Neural progenitor cell (in vitro differentiated cells): ENCODE results near the gene COA4. TPM values are rescaled to one million over a fixed set of nuclear protein-coding genes. Genes with fewer than 3 reads are reported as not detected.

Experiments used
- DNase-seq: peaks from one replicate; pipeline ENCODE4 v3.0.0-alpha.2; 2016; ENCODE audit warnings: low spot score
- H2AFZ ChIP-seq: fragments of 200-600 bp; sonication (generic); replicated peaks from 2 replicates; pipeline ENCODE4 v1.6.1; 2016; ENCODE audit warnings: antibody characterized with exemption
- H3F3A ChIP-seq: fragments of 200-600 bp; sonication (generic); 2 replicates; pipeline ENCODE4 v1.6.1; 2016; ENCODE audit warnings: antibody characterized with exemption, low read depth
- H3K27ac ChIP-seq: fragments of 200-600 bp; sonication (generic); 2 replicates; pipeline ENCODE4 v1.5.1; 2016; ENCODE audit warnings: mild to moderate bottlenecking
- H3K27me3 ChIP-seq: fragments of 200-600 bp; sonication (generic); 2 replicates; pipeline ENCODE4 v1.6.1; 2016; ENCODE audit warnings: mild to moderate bottlenecking, moderate library complexity
- H3K36me3 ChIP-seq: fragments of 200-600 bp; sonication (generic); 2 replicates; pipeline ENCODE4 v1.5.1; 2016
- H3K4me1 ChIP-seq: fragments of 200-600 bp; sonication (generic); 2 replicates; pipeline ENCODE4 v1.6.1; 2016; ENCODE audit warnings: mixed run types
- H3K4me2 ChIP-seq: fragments of 200-600 bp; sonication (generic); 2 replicates; pipeline ENCODE4 v1.6.1; 2016
- H3K4me3 ChIP-seq: fragments of 200-600 bp; sonication (generic); 2 replicates; pipeline ENCODE4 v1.5.1; 2016
- H3K79me2 ChIP-seq: fragments of 200-600 bp; sonication (generic); 2 replicates; pipeline ENCODE4 v1.6.1; 2016; ENCODE audit warnings: low read depth
- H3K9ac ChIP-seq: fragments of 200-600 bp; sonication (generic); 2 replicates; pipeline ENCODE4 v1.6.1; 2016
- H3K9me3 ChIP-seq: fragments of 200-600 bp; sonication (generic); 2 replicates; pipeline ENCODE4 v1.5.1; 2016; ENCODE audit warnings: low read depth
- H4K20me1 ChIP-seq: fragments of 200-600 bp; sonication (generic); 2 replicates; pipeline ENCODE4 v1.6.1; 2016; ENCODE audit warnings: low read depth
- H3K27ac Mint-ChIP-seq: 3 replicates; pipeline ENCODE4 v1.8.0; 2021; ENCODE audit warnings: mixed read lengths
- H3K27me3 Mint-ChIP-seq: 2 replicates; pipeline ENCODE4 v1.8.0; 2022; ENCODE audit warnings: low read depth, mild to moderate bottlenecking, inconsistent platforms, moderate library complexity, mixed read lengths; ENCODE audit not compliant: insufficient read depth
- H3K36me3 Mint-ChIP-seq: 3 replicates; pipeline ENCODE4 v1.8.0; 2021; ENCODE audit warnings: mixed read lengths
- H3K4me1 Mint-ChIP-seq: 3 replicates; pipeline ENCODE4 v1.8.0; 2021; ENCODE audit warnings: mixed read lengths
- H3K4me3 Mint-ChIP-seq: 3 replicates; pipeline ENCODE4 v1.8.0; 2021; ENCODE audit warnings: mild to moderate bottlenecking, moderate library complexity, mixed read lengths
- H3K9me3 Mint-ChIP-seq: 3 replicates; pipeline ENCODE4 v1.8.0; 2020; ENCODE audit warnings: mixed read lengths
- EZH2 ChIP-seq: fragments of 200-600 bp; sonication (generic); IDR thresholded peaks from 2 replicates; pipeline ENCODE4 v1.6.1; 2017; ENCODE audit warnings: antibody characterized with exemption, mild to moderate bottlenecking, moderate library complexity
- EZH2phosphoT487 ChIP-seq: fragments of 200-600 bp; sonication (generic); IDR thresholded peaks from 2 replicates; pipeline ENCODE4 v1.6.1; 2017; ENCODE audit warnings: antibody characterized with exemption
- total RNA-seq: library from RNA; depleted of rRNA; stranded (reverse); fragments of >200 nt; gene quantifications from 2 replicates; pipeline ENCODE4 v1.2.3, GENCODE V29; 2015; ENCODE audit warnings: low replicate concordance
- TF ChIP-seq, protein P1 (sequence below): fragments of 200-600 bp; sonication (generic); IDR thresholded peaks from 2 replicates; pipeline ENCODE4 v1.5.1; 2017; ENCODE audit warnings: antibody characterized with exemption, mild to moderate bottlenecking

Gene COA4
- total RNA-seq, 1 donor from 2014 or later = 55.8 TPM

DNA sequence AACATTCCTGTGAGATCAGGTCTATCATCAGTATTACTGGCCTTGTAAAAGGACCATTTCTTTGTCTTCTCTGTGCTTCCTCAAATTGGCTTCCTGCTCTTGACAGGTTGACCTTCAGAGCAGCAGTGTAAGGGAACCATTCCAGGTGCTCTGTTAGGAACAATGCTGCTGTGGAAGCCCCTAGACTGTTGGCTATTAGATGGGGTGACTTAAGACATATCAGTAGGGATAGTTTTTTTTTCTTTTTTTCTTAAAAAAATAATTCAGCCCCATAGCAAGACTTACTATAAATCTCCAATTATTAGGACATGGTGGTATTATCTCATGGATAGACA lies 37.6 kb downstream of the COA4 start:
- Histone ChIP-seq H3K27ac (no peak overlapping the region), H3K79me2 (no peaks in the 10 kb centered on the region)

GRCh38 chr11:73838443-73839122 lies 38.1 kb downstream of the COA4 start:
- no peak overlapping the region for H3K27ac ChIP-seq
- H3K4me1 ChIP-seq = peaks cover 8% of the 10 kb centered on the region
- H2AFZ ChIP-seq = peak overlapping the region; percentile 82
- H3K4me3 ChIP-seq = no peak overlapping the region
- H3K27me3 ChIP-seq = no peaks in the 10 kb centered on the region
- H3K9ac ChIP-seq = no peak overlapping the region
- H3F3A ChIP-seq = no peaks in the 10 kb centered on the region
- peak overlapping the region; percentile 42 for H3K27ac Mint-ChIP-seq
- TF ChIP-seq EZH2 = no peak
- TF ChIP-seq, protein P1, sequence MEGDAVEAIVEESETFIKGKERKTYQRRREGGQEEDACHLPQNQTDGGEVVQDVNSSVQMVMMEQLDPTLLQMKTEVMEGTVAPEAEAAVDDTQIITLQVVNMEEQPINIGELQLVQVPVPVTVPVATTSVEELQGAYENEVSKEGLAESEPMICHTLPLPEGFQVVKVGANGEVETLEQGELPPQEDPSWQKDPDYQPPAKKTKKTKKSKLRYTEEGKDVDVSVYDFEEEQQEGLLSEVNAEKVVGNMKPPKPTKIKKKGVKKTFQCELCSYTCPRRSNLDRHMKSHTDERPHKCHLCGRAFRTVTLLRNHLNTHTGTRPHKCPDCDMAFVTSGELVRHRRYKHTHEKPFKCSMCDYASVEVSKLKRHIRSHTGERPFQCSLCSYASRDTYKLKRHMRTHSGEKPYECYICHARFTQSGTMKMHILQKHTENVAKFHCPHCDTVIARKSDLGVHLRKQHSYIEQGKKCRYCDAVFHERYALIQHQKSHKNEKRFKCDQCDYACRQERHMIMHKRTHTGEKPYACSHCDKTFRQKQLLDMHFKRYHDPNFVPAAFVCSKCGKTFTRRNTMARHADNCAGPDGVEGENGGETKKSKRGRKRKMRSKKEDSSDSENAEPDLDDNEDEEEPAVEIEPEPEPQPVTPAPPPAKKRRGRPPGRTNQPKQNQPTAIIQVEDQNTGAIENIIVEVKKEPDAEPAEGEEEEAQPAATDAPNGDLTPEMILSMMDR = no peak
- TF ChIP-seq EZH2phosphoT487 = no peak
- H3K79me2 ChIP-seq = no peaks in the 10 kb centered on the region
- peak; percentile 38 for DNase-seq
- H4K20me1 ChIP-seq = no peaks in the 10 kb centered on the region
- no peak overlapping the region for H3K4me3 Mint-ChIP-seq
- H3K36me3 ChIP-seq = no peaks in the 10 kb centered on the region
- peak overlapping the region; percentile 31 for H3K4me2 ChIP-seq
- no peaks in the 10 kb centered on the region for H3K9me3 ChIP-seq
- no peaks in the 10 kb centered on the region for H3K9me3 Mint-ChIP-seq
- H3K4me1 Mint-ChIP-seq = peaks cover 8% of the 10 kb centered on the region
- no peaks in the 10 kb centered on the region for H3K27me3 Mint-ChIP-seq
- peaks cover 5% of the 10 kb centered on the region for H3K36me3 Mint-ChIP-seq

More for the DNA sequence above, 37.6 kb downstream of the COA4 start:
- Mint-ChIP-seq H3K36me3 (peaks cover 5% of the 10 kb centered on the region), H3K27me3 (no peaks in the 10 kb centered on the region), H3K27ac (no peak overlapping the region), H3K9me3 (no peaks in the 10 kb centered on the region), H3K4me1 (peaks cover 8% of the 10 kb centered on the region), H3K4me3 (no peak overlapping the region)
- no peak for DNase-seq
- no peak overlapping the region for H3K9ac ChIP-seq
- H3K4me2 ChIP-seq = no peak overlapping the region
- no peak overlapping the region for H3K4me3 ChIP-seq
- H2AFZ ChIP-seq = no peak overlapping the region
- no peaks in the 10 kb centered on the region for H4K20me1 ChIP-seq
- no peaks in the 10 kb centered on the region for H3K27me3 ChIP-seq
- H3K4me1 ChIP-seq = peaks cover 8% of the 10 kb centered on the region
- no peaks in the 10 kb centered on the region for H3K36me3 ChIP-seq
- H3K9me3 ChIP-seq = no peaks in the 10 kb centered on the region
- no peak for TF ChIP-seq EZH2
- no peak for TF ChIP-seq EZH2phosphoT487
- TF ChIP-seq, protein P1 = no peak
- H3F3A ChIP-seq = no peaks in the 10 kb centered on the region

- DNase-seq = no peak
- Mint-ChIP-seq H3K4me3 (no peak overlapping the region), H3K27me3 (no peaks in the 10 kb centered on the region), H3K36me3 (peaks cover 6% of the 10 kb centered on the region), H3K27ac (no peak overlapping the region), H3K4me1 (peaks cover under 1% of the 10 kb centered on the region), H3K9me3 (no peaks in the 10 kb centered on the region)
- TF ChIP-seq, protein P1 = no peak
- TF ChIP-seq EZH2phosphoT487 (no peak), EZH2 (no peak)
- Histone ChIP-seq H3K4me1 (peaks cover 5% of the 10 kb centered on the region), H3K9ac (no peak overlapping the region), H4K20me1 (no peaks in the 10 kb centered on the region), H2AFZ (no peak overlapping the region), H3K4me3 (no peak overlapping the region), H3K36me3 (no peaks in the 10 kb centered on the region), H3K27ac (no peak overlapping the region), H3K79me2 (no peaks in the 10 kb centered on the region), H3K4me2 (no peak overlapping the region), H3K27me3 (no peaks in the 10 kb centered on the region), H3F3A (no peaks in the 10 kb centered on the region), H3K9me3 (no peaks in the 10 kb centered on the region)
These were observed 43.6 kb downstream of the COA4 start for GRCh38 chr11:73833067-73833466.
